GM10266 (cell line): ENCODE measurements around the gene SPRN.
A peak's percentile ranks its signal among the peaks of the same experiment; 100 is the strongest.

ENCODE experiments used
- DNase-seq: peaks from one replicate; pipeline ENCODE4 v3.0.0; 2012; ENCODE audit errors: extremely low spot score
- CTCF ChIP-seq: IDR thresholded peaks from 2 replicates; pipeline ENCODE4 v1.5.1; 2012; ENCODE audit warnings: mild to moderate bottlenecking, low read depth; ENCODE audit not compliant: control insufficient read depth, insufficient read depth; ENCODE audit errors: missing control alignments

Gene SPRN

DNA sequence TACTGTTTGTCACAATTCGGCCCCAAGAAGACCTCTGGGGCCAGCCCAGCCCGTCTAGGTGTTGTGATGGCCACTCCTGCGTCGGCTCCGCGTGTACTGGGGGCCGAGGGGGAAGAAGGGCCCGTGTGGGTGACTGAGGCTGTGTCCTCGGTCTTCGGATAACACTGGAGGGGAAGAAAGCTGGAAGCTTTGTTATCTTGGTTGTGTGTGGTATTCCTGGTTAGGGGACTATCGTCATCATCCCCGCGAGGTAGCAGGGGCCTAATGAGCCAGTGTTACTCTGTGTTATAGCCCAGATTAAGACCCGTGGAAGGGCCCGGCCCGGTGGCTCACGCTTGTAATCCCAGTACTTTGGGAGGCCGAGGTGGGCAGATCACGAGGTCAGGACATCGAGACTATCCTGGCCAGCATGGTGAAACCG is 29.6 kb downstream of the SPRN start:
- no peak for TF ChIP-seq CTCF
- no peak for DNase-seq

DNA sequence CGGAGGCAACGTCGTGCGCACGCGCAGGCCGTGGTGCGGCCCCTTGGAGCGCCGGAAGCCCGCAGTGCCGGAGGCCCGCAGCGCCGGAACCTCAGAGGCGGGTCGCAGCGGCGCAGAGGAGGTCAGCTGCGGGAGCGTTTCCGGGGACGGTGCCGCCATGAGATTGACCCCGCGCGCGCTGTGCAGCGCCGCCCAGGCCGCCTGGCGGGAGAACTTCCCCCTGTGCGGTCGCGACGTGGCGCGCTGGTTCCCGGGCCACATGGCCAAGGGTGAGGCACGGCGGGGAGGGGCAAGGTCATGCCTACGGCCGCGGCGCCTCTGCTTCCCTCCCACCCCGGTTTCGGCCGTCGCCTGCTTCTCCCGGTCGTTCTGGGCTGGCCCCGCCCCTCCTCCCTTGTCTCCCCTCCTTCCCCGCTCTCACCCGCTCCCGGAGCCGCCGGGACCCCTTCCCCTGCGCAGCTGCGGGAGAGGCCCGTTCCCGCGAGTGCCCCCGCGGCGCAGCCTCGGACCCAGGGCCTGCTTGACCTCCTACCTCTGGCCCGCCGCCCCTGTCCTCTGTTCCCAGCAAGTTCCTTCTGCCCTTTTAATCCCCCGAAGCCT is 30.3 kb downstream of the SPRN start, which contains the start of gene MTG1:
TSS of gene MTG1 (plus strand) at position 94 of the 600 bp plus-strand sequence. CDS start at position 158, 64 bp downstream.
- peak; percentile 98 for DNase-seq
- TF ChIP-seq CTCF = peak; percentile 10

DNA sequence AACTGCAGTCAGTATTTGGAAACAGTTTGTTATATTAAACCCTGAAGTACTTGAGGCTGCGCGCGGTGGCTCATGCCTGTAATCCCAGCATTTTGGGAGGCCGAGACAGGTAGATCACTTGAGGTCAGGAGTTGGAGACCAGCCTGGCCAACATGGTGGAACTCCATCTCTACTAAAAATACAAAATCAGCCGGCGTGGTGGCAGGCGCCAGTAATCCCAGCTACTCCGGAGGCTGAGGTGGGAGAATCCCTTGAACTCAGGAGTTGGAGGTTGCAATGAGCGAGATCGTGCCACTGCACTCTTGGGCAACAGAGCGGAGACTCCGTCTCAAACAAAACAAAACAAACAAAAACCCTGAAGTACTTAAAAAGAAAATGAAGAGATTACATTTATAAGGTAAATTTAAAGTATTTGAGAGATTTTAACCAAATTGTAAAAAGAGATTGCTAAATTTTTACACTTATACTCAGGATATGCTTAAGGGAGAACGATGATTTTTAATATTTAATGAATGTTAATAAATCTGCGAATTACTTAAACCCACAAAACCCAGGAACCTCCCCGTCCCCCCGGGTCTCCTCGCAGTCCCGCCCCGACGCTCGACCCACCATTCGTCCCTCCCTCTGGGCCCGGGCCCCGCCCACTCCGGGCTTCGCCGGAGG is 30.9 kb downstream of the SPRN start:
- no peak for DNase-seq
- no peak for TF ChIP-seq CTCF

DNA sequence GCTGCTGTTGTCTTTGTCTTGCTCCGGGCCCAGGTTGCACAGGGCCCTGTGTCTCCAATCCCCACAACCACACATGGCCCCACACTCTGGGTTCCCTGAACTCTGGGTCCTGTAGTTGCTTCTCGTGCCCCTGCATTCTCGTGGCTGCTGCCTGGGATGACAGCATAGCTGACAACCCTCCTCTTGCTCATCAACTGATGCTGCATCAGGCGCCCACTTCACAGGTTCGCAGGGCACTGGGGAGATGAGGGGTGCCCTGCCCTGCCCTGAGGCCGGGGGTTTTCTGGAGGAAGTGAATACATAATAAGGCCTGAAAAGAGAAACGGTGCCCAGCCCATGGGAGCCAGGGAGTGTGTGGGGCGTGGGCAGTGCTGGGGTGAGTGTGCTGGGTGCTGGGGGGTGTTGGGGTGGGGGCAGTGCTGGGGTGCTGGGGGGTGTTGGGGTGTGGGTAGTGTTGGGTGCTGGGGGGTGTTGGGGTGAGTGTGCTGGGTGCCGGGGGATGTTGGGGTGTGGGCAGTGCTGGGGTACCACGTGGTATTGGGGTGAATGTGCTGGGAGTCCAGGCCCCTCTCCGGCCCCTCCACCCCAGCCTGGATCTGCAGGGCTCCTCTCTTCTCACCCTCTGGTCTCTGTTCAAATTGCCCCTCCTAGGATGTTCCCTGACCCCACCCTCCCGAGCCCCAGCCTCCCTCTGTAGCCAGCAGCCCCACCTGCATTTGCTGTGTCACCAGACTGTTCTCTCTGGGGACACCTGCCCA is 32.5 kb downstream of the SPRN start:
- no peak for TF ChIP-seq CTCF
- DNase-seq = no peak

DNA sequence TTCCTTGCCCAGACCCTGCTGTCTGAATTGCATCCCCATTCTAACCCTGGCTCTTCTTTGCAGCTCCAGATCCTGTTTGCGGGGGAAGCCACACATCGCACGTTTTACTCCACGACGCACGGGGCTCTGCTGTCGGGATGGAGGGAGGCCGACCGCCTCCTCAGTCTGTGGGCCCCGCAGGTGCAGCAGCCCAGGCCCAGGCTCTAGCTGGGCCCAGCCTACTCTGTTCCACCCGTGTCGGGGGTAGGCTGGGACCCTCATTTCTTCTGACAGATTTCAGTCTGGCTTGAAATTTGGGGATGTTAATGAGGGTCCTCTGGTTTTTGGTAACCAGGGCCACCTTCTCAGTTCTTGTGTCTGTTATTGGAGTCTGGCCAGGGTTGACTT is 33.2 kb downstream of the SPRN start:
- no peak for TF ChIP-seq CTCF
- DNase-seq = no peak

- TF ChIP-seq CTCF = no peak
- DNase-seq = no peak
Observed at GRCh38 chr10:133390597-133391248, 33.7 kb downstream of the SPRN start.
